Neural progenitor cell (in vitro differentiated cells): ENCODE measurements around the gene ANKRD31. TPM values are rescaled to one million over a fixed set of nuclear protein-coding genes. Genes with fewer than 3 reads are reported as not detected.
A peak's percentile ranks its signal among the peaks of the same experiment; 100 is the strongest.

Experiments
- DNase-seq: peaks from one replicate; pipeline ENCODE4 v3.0.0-alpha.2; 2016; ENCODE audit warnings: low spot score
- H2AFZ ChIP-seq: fragments of 200-600 bp; sonication (generic); replicated peaks from 2 replicates; pipeline ENCODE4 v1.6.1; 2016; ENCODE audit warnings: antibody characterized with exemption
- H3F3A ChIP-seq: fragments of 200-600 bp; sonication (generic); 2 replicates; pipeline ENCODE4 v1.6.1; 2016; ENCODE audit warnings: antibody characterized with exemption, low read depth
- H3K27ac ChIP-seq: fragments of 200-600 bp; sonication (generic); 2 replicates; pipeline ENCODE4 v1.5.1; 2016; ENCODE audit warnings: mild to moderate bottlenecking
- H3K27me3 ChIP-seq: fragments of 200-600 bp; sonication (generic); 2 replicates; pipeline ENCODE4 v1.6.1; 2016; ENCODE audit warnings: mild to moderate bottlenecking, moderate library complexity
- H3K36me3 ChIP-seq: fragments of 200-600 bp; sonication (generic); 2 replicates; pipeline ENCODE4 v1.5.1; 2016
- H3K4me1 ChIP-seq: fragments of 200-600 bp; sonication (generic); 2 replicates; pipeline ENCODE4 v1.6.1; 2016; ENCODE audit warnings: mixed run types
- H3K4me2 ChIP-seq: fragments of 200-600 bp; sonication (generic); 2 replicates; pipeline ENCODE4 v1.6.1; 2016
- H3K4me3 ChIP-seq: fragments of 200-600 bp; sonication (generic); 2 replicates; pipeline ENCODE4 v1.5.1; 2016
- H3K79me2 ChIP-seq: fragments of 200-600 bp; sonication (generic); 2 replicates; pipeline ENCODE4 v1.6.1; 2016; ENCODE audit warnings: low read depth
- H3K9ac ChIP-seq: fragments of 200-600 bp; sonication (generic); 2 replicates; pipeline ENCODE4 v1.6.1; 2016
- H3K9me3 ChIP-seq: fragments of 200-600 bp; sonication (generic); 2 replicates; pipeline ENCODE4 v1.5.1; 2016; ENCODE audit warnings: low read depth
- H4K20me1 ChIP-seq: fragments of 200-600 bp; sonication (generic); 2 replicates; pipeline ENCODE4 v1.6.1; 2016; ENCODE audit warnings: low read depth
- H3K27ac Mint-ChIP-seq: 3 replicates; pipeline ENCODE4 v1.8.0; 2021; ENCODE audit warnings: mixed read lengths
- H3K27me3 Mint-ChIP-seq: 2 replicates; pipeline ENCODE4 v1.8.0; 2022; ENCODE audit warnings: low read depth, mild to moderate bottlenecking, inconsistent platforms, moderate library complexity, mixed read lengths; ENCODE audit not compliant: insufficient read depth
- H3K36me3 Mint-ChIP-seq: 3 replicates; pipeline ENCODE4 v1.8.0; 2021; ENCODE audit warnings: mixed read lengths
- H3K4me1 Mint-ChIP-seq: 3 replicates; pipeline ENCODE4 v1.8.0; 2021; ENCODE audit warnings: mixed read lengths
- H3K4me3 Mint-ChIP-seq: 3 replicates; pipeline ENCODE4 v1.8.0; 2021; ENCODE audit warnings: mild to moderate bottlenecking, moderate library complexity, mixed read lengths
- H3K9me3 Mint-ChIP-seq: 3 replicates; pipeline ENCODE4 v1.8.0; 2020; ENCODE audit warnings: mixed read lengths
- EZH2 ChIP-seq: fragments of 200-600 bp; sonication (generic); IDR thresholded peaks from 2 replicates; pipeline ENCODE4 v1.6.1; 2017; ENCODE audit warnings: antibody characterized with exemption, mild to moderate bottlenecking, moderate library complexity
- EZH2phosphoT487 ChIP-seq: fragments of 200-600 bp; sonication (generic); IDR thresholded peaks from 2 replicates; pipeline ENCODE4 v1.6.1; 2017; ENCODE audit warnings: antibody characterized with exemption
- total RNA-seq: library from RNA; depleted of rRNA; stranded (reverse); fragments of >200 nt; gene quantifications from 2 replicates; pipeline ENCODE4 v1.2.3, GENCODE V29; 2015; ENCODE audit warnings: low replicate concordance
- TF ChIP-seq, protein P1 (sequence below): fragments of 200-600 bp; sonication (generic); IDR thresholded peaks from 2 replicates; pipeline ENCODE4 v1.5.1; 2017; ENCODE audit warnings: antibody characterized with exemption, mild to moderate bottlenecking

The ANKRD31 gene
- total RNA-seq, 1 donor from 2014 or later, result 0.75 TPM

DNA sequence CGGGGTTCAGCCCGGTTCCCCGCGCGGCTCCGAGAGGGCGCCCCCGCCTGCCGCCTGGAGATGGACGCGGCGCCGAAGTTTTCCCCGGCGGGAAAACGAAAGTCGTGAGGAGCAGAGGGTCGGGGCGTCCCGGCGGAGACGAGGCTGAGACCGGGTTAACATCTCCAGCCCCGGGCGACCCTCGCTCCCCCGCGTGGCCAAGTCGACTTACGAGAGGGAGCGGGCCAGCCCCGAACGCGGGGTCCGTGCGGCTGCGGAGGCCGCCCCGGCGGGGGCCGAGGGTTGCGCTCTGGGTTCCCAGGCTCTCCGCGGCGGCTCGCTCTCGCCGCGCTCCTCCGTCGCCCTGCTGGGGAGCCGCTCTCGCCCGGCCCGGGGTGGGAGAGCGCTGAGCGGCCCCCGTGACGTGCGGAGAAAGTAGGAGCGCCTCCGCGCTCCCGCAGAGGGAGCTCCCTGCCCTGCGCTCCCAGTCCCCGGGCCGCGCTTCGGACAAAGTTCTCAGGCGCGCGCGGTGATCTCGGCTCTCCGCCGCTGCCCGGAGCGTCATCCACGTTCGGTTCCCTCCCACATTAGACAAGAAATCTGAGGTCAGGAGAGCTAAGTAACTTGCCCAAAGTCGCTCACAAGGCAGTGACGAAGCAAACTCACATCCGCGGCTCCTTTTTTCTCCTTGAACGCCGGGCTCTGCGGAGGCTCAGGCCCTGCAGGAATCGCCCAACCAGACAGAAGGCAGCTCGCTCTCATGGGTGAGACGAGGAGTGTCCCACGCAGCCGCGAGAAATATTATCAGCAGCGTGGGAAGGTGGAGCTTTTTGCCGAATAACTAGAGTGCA is 183.2 kb downstream of the ANKRD31 start:
- Mint-ChIP-seq H3K27me3 (peaks cover 13% of the 10 kb centered on the region), H3K9me3 (no peaks in the 10 kb centered on the region), H3K4me3 (peak overlapping the region; percentile 91), H3K36me3 (no peaks in the 10 kb centered on the region), H3K4me1 (peaks cover 39% of the 10 kb centered on the region), H3K27ac (no peak overlapping the region)
- TF ChIP-seq EZH2 (peak; percentile 30), EZH2phosphoT487 (no peak)
- TF ChIP-seq, protein P1, sequence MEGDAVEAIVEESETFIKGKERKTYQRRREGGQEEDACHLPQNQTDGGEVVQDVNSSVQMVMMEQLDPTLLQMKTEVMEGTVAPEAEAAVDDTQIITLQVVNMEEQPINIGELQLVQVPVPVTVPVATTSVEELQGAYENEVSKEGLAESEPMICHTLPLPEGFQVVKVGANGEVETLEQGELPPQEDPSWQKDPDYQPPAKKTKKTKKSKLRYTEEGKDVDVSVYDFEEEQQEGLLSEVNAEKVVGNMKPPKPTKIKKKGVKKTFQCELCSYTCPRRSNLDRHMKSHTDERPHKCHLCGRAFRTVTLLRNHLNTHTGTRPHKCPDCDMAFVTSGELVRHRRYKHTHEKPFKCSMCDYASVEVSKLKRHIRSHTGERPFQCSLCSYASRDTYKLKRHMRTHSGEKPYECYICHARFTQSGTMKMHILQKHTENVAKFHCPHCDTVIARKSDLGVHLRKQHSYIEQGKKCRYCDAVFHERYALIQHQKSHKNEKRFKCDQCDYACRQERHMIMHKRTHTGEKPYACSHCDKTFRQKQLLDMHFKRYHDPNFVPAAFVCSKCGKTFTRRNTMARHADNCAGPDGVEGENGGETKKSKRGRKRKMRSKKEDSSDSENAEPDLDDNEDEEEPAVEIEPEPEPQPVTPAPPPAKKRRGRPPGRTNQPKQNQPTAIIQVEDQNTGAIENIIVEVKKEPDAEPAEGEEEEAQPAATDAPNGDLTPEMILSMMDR, result peak; percentile 15
- Histone ChIP-seq H4K20me1 (peaks cover 7% of the 10 kb centered on the region), H3F3A (peaks cover 29% of the 10 kb centered on the region), H3K4me3 (peak overlapping the region; percentile 75), H3K9ac (no peak overlapping the region), H3K36me3 (no peaks in the 10 kb centered on the region), H2AFZ (peak overlapping the region; percentile 93), H3K4me2 (peak overlapping the region; percentile 84), H3K27ac (no peak overlapping the region), H3K4me1 (peaks cover 15% of the 10 kb centered on the region), H3K27me3 (peaks cover 52% of the 10 kb centered on the region), H3K9me3 (no peaks in the 10 kb centered on the region), H3K79me2 (no peaks in the 10 kb centered on the region)
- DNase-seq, result peak; percentile 80

DNA sequence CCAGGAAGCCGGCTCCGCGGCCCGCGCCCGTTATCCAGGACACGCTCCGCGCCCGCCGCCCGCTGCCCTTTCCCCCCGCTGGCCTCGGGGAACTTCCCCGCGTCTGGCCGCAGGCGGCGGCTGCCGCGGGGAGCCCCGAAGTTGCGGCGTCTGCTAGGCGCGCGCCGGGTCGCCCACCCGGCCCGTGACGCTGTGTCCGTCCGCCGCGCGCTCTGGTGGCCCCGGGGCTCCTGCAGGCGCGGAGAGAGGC is 183.7 kb downstream of the ANKRD31 start:
- no peak overlapping the region for H3K4me3 Mint-ChIP-seq
- H4K20me1 ChIP-seq, result peaks cover 7% of the 10 kb centered on the region
- H3K9me3 Mint-ChIP-seq, result no peaks in the 10 kb centered on the region
- H3K27me3 Mint-ChIP-seq, result peaks cover 13% of the 10 kb centered on the region
- H3F3A ChIP-seq, result peaks cover 29% of the 10 kb centered on the region
- no peak for DNase-seq
- H3K9me3 ChIP-seq, result no peaks in the 10 kb centered on the region
- H3K9ac ChIP-seq, result no peak overlapping the region
- no peaks in the 10 kb centered on the region for H3K79me2 ChIP-seq
- peaks cover 15% of the 10 kb centered on the region for H3K4me1 ChIP-seq
- peak overlapping the region; percentile 84 for H3K4me2 ChIP-seq
- TF ChIP-seq EZH2 (peak; percentile 65), EZH2phosphoT487 (no peak)
- TF ChIP-seq, protein P1, result no peak
- no peaks in the 10 kb centered on the region for H3K36me3 ChIP-seq
- no peak overlapping the region for H3K27ac Mint-ChIP-seq
- no peaks in the 10 kb centered on the region for H3K36me3 Mint-ChIP-seq
- H3K27ac ChIP-seq, result no peak overlapping the region
- H3K4me1 Mint-ChIP-seq, result peaks cover 39% of the 10 kb centered on the region
- peaks cover 52% of the 10 kb centered on the region for H3K27me3 ChIP-seq
- H2AFZ ChIP-seq, result peak overlapping the region; percentile 93
- peak overlapping the region; percentile 75 for H3K4me3 ChIP-seq

DNA sequence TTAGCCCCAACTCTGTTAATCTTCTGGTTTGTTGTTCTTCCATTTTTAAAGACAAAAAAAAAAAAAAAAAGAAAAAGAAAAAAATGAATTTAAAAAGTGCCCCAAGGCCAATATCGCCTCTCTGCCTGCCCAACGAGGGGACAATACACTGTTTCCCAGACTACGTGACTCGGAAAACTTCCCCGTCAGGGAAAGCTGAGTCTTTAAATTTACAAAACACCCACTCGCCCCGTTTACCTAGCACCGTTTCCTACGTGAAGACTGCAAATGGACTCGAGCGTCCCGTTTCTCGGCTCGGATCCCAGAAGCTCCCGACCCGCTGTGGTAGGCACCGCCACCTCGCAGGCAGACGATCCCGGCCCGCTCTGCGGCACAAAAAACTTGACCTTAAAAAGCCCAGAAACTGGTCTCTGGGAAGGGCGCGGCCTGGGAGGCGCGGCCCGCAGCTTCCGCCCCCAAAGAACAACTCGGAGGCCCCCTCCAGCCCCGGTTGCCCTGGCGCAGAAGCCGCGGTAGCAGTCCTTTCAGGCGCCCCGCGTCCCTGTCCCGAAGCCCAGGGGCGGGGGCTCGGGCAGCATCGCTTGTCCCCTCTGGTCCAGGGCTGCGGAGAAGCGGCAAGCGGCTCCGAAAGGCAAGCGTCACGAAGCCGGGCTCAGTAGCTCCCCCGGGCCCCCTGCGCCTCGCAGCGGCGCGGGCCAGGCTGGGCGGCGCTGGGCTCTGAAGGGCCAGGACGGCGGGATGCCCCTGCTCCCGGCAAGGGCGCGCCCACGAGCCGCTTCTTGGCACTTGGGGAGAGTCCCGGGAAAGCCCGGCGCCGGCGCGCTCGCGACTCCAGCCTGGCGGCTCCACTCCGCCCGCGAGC is 184.3 kb downstream of the ANKRD31 start, which contains the start of gene GCNT4:
Gene GCNT4 (minus strand): TSS at position 367 of the 862 bp plus-strand sequence. CDS start 22,521 bp downstream, outside the sequence.
- peaks cover 7% of the 10 kb centered on the region for H4K20me1 ChIP-seq
- peak within 1 kb of the TSS; percentile 70 for H3K27ac Mint-ChIP-seq
- peak within 1 kb of the TSS; percentile 95 for H3K4me3 Mint-ChIP-seq
- peaks cover 29% of the 10 kb centered on the region for H3F3A ChIP-seq
- H3K4me1 Mint-ChIP-seq, result peaks cover 39% of the 10 kb centered on the region
- no peaks in the 10 kb centered on the region for H3K9me3 ChIP-seq
- peak within 1 kb of the TSS; percentile 84 for H3K4me2 ChIP-seq
- H3K36me3 Mint-ChIP-seq, result no peaks in the 10 kb centered on the region
- peak within 1 kb of the TSS; percentile 93 for H2AFZ ChIP-seq
- no peaks in the 10 kb centered on the region for H3K79me2 ChIP-seq
- peaks cover 15% of the 10 kb centered on the region for H3K4me1 ChIP-seq
- H3K36me3 ChIP-seq, result no peaks in the 10 kb centered on the region
- H3K9ac ChIP-seq, result no peak within 1 kb of the TSS
- H3K9me3 Mint-ChIP-seq, result no peaks in the 10 kb centered on the region
- peaks cover 52% of the 10 kb centered on the region for H3K27me3 ChIP-seq
- TF ChIP-seq, protein P1, result no peak
- TF ChIP-seq EZH2 (peak; percentile 78), EZH2phosphoT487 (peak; percentile 67)
- no peak within 1 kb of the TSS for H3K27ac ChIP-seq
- peaks cover 13% of the 10 kb centered on the region for H3K27me3 Mint-ChIP-seq
- peak within 1 kb of the TSS; percentile 75 for H3K4me3 ChIP-seq
- DNase-seq, result peak; percentile 79
